IPS DF 6.9 (cell line): ENCODE data around the gene POU2F2.
A peak's percentile ranks its signal among the peaks of the same experiment; 100 is the strongest.

Experiments
- DNase-seq: peaks from one replicate; pipeline ENCODE4 v3.0.0-alpha.2; 2013; ENCODE audit warnings: low read depth, low spot score
- H3K27ac ChIP-seq: one replicate; pipeline ENCODE4 v1.5.1; 2013; ENCODE audit warnings: low read length, control low read depth
- H3K27me3 ChIP-seq: 2 replicates; pipeline ENCODE4 v1.6.1; 2013; ENCODE audit warnings: mild to moderate bottlenecking, low read length; ENCODE audit not compliant: control insufficient read depth, insufficient read depth
- H3K36me3 ChIP-seq: 2 replicates; pipeline ENCODE4 v1.6.1; 2013; ENCODE audit warnings: low read length; ENCODE audit not compliant: control insufficient read depth, insufficient read depth
- H3K4me1 ChIP-seq: 2 replicates; pipeline ENCODE4 v1.6.1; 2013; ENCODE audit warnings: low read length; ENCODE audit not compliant: control insufficient read depth, insufficient read depth
- H3K4me3 ChIP-seq: 2 replicates; pipeline ENCODE4 v1.5.1; 2013; ENCODE audit warnings: mild to moderate bottlenecking, low read length
- H3K9me3 ChIP-seq: 2 replicates; pipeline ENCODE4 v1.6.1; 2013; ENCODE audit warnings: low read length, inconsistent platforms; ENCODE audit not compliant: control insufficient read depth, insufficient read depth
- WGBS: extraction: QIAGEN DNeasy Blood & Tissue Kit; methylation state at CpG from one replicate; pipeline ENCODE4 v1.1.7; 2013; ENCODE audit warnings: mixed read lengths, missing lambda C conversion rate; ENCODE audit not compliant: insufficient read length, insufficient coverage; 5-methylcytosine and 5-hydroxymethylcytosine counted together

POU2F2 gene

DNA sequence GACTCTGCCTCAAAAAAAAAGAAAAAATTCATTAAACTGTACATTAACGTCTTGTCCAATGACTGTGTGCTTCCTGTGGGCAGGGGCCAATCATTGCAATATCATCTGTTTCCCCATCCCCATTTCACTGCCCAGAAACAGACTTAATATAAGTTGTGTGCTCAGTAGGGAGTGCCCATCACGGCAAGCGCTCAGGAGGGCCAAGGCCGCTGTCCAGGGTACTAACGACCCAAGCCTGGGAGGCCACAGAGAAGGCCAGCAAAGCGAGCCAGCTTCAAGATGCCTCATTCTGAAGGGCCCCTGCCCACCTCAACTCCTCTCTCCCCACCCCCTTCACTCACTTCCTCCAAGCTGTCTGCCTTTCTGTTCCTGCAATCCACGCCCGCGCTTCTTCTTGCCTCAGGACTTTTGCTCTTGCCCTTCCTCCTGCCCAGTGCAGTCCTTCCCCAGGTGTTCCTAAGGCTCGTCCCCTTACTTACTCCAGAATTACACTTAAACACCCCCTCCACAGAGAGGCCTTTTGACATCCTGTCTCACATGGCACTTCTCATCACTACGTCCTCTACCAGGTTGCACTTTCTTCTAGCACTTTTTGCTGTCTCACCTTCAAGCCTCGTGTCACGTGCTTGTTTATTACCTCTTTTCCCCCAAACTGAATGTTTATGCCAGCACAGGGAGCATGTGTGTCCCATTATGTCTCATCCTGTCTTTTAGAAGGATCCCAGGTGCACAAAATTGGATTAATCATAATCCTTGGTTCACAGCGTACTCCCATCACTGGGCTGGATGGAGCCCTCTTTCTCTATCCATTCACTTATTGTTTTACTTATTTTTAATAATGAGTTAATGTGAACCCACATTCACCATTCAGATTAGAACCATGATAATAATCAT is 11.3 kb upstream of the POU2F2 start:
- Histone ChIP-seq H3K4me3 (no peak overlapping the region), H3K27ac (no peak overlapping the region), H3K27me3 (no peaks in the 10 kb centered on the region), H3K4me1 (0 out of 2 replicates have a peak, but pooled peaks cover 2% of the 10 kb centered on the region), H3K9me3 (no peaks in the 10 kb centered on the region), H3K36me3 (no peaks in the 10 kb centered on the region)
- WGBS: no CpG with 5 or more reads among the region's 14 CpGs
- DNase-seq: no peak

DNA sequence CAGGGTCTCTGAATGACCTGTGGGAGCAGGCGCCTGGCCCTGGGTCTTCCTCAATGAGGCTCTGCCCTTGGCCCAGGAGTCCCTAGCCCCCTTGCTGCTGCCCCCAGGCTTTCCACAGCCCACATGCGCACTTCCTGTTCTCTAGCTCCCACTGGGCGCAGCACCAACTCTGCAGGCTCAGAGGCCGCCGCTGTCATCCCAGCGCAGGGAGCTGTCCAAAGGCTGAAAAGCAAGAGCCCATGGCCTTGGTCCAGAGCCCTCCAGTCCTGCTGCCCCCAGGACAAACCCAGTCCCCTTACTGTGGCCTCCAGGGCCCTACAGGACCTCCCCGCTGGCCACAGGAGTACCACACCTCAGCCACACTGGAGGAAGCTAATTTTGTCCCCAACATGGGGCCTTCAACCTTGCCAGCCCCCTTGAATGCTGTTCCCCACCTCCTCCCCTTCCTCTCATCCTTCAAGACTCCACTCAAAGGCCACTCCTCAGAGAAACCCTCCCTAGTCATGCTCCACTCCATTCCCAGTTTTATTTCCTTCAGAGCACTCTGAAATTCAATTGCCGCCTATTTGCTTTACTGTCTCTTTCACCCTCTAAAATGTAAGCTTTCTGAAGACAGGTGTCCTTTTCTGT is 8.0 kb upstream of the POU2F2 start:
- Histone ChIP-seq H3K27ac (no peak overlapping the region), H3K9me3 (no peaks in the 10 kb centered on the region), H3K4me3 (no peak overlapping the region), H3K36me3 (no peaks in the 10 kb centered on the region), H3K4me1 (0 out of 2 replicates have a peak, but pooled peaks cover 2% of the 10 kb centered on the region), H3K27me3 (no peaks in the 10 kb centered on the region)
- no CpG with 5 or more reads among the region's 8 CpGs for WGBS
- DNase-seq: no peak

DNA sequence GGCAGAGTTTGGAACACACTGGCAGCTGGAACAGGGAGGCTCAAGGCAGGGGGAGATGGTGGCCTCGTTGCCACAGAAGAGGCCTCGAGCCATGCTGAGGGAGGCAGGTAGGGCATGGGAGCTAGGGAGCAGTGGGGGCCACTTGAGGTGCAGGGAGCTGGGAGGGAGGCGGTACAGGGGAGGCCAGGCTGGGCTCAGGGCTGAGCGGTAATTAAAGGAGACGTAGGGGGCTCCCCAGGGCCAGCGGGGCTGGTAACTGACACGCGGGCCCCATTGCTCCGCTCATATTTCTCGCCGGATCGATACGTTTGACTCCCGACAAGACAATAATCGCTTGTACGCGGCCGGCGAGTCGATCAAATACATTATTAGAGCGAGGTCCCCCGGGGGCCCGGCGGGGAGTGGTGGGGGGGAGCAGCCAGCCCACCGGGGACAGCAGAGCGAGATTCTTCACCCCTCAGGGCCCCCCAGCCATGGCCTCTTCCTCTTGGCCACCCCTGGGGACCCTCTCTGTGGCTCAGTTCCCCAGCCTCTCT is 2.4 kb upstream of the POU2F2 start:
- WGBS: no CpG with 5 or more reads among the region's 26 CpGs
- Histone ChIP-seq H3K9me3 (no peaks in the 10 kb centered on the region), H3K36me3 (no peaks in the 10 kb centered on the region), H3K4me3 (no peak overlapping the region), H3K4me1 (peaks cover 5% of the 10 kb centered on the region; the same call in 1 of the 2 replicates), H3K27me3 (no peaks in the 10 kb centered on the region; the same call in 1 of the 2 replicates), H3K27ac (no peak overlapping the region)
- DNase-seq: no peak

DNA sequence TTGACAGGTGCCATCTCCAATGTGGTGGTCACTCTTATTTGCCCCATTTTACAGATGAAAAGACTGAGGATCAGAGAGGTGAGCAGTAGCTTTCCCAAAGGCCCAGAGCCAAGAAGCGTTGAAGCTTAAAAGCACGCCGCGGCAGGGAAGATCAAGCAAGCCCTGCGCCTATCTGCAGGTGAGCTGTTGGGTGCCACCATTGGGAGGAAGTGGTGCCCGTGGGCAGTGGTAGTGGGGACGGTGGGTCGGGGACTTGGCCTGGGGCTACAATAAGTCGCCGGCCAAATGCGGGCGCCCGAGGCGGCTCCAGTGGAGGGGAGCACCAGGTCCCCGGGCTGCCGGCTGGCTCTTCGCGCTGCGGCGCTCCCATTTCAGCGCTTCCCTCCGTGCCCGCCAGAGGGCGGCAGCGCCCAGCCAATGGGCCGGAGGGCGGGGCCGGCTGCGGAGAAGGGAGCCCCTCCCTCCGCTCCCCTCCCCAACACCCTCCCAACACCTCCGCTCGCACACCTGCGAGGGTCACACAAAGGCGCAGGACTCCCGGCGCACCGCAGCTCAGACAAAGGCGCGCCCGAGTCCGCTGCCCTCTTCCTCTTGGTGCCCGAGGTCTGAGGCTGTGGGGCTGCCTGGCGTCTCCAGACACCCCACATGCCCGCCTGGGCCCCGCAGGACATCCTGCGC is 744 bp upstream of the POU2F2 start:
- no peak for DNase-seq

GRCh38 chr19:42131149-42132029 is 857 bp downstream of the POU2F2 start:
- Histone ChIP-seq H3K4me1 (peaks cover 5% of the 10 kb centered on the region; the same call in 1 of the 2 replicates), H3K36me3 (no peaks in the 10 kb centered on the region), H3K27me3 (no peaks in the 10 kb centered on the region; the same call in 1 of the 2 replicates), H3K9me3 (no peaks in the 10 kb centered on the region), H3K27ac (no peak overlapping the region), H3K4me3 (no peak overlapping the region)
- no CpG with 5 or more reads among the region's 6 CpGs for WGBS
- DNase-seq: no peak

More for the DNA sequence above, 744 bp upstream of the POU2F2 start:
- Histone ChIP-seq H3K27me3 (no peaks in the 10 kb centered on the region; the same call in 1 of the 2 replicates), H3K4me1 (peaks cover 5% of the 10 kb centered on the region; the same call in 1 of the 2 replicates), H3K36me3 (no peaks in the 10 kb centered on the region), H3K9me3 (no peaks in the 10 kb centered on the region), H3K4me3 (peak overlapping the region; percentile 39; the same call in 1 of the 2 replicates), H3K27ac (no peak overlapping the region)
- no CpG with 5 or more reads among the region's 46 CpGs for WGBS

DNA sequence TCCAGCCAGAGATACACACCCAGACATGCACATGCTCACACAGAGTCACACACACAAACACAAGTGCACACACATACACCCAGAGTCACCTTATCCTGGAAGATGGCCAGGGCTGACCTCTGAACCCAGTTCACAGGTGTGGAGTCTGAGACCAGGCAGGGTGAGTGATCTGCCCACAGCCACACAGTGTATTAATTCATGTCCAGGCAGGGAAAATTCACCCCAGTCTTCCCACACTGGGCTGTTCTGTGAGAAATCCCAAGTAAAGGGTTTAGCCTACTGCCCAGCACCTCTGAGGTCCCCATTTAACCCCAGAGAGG is 2.0 kb downstream of the POU2F2 start:
- Histone ChIP-seq H3K4me3 (no peak overlapping the region), H3K27me3 (no peaks in the 10 kb centered on the region; the same call in 1 of the 2 replicates), H3K27ac (no peak overlapping the region), H3K9me3 (no peaks in the 10 kb centered on the region), H3K36me3 (no peaks in the 10 kb centered on the region), H3K4me1 (peaks cover 6% of the 10 kb centered on the region; the same call in 1 of the 2 replicates)
- DNase-seq: no peak

DNA sequence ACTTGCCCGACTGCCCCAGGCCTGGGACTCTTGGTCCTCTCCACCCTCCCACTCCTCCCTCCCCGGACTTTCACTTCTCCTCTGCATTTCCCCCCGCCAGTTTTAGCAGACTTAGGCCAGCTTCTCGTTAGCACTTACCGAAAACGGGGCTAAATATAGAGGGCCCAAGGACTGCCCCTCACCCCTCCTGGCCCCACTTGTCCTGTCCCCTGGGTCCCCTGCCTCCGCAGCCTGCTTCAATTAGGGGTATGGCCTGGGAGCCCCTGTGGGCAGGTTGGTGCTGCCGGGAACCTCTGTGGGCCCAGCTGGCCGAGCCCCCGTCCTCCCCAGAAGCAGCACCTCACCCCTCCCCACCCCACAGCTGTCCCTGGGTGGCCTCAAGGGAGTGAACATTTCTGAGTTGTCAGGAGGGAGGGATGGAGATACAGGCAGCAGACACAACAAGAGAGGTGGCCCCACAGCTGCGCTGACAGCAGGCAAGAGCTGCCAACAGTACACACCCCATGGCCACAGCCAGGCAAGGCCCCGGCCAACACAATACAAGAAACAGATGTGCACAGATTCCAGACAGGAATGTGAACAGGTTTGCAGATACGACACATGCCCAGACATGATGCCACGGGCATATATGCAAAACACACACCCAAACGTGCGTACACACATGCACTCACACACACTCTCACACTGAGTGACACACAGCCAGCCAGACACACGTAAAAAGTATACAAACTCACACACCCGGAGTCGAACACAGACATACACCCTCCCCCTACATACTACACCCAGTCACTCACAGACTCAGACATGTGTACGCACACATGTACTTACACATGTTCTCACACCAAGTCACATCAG is 2.6 kb downstream of the POU2F2 start:
- Histone ChIP-seq H3K4me1 (peaks cover 6% of the 10 kb centered on the region; the same call in 1 of the 2 replicates), H3K27ac (no peak overlapping the region), H3K36me3 (no peaks in the 10 kb centered on the region), H3K4me3 (no peak overlapping the region), H3K9me3 (no peaks in the 10 kb centered on the region), H3K27me3 (no peaks in the 10 kb centered on the region; the same call in 1 of the 2 replicates)
- DNase-seq: no peak
- WGBS: no CpG with 5 or more reads among the region's 20 CpGs

GRCh38 chr19:42126574-42126973 is 5.7 kb downstream of the POU2F2 start:
- DNase-seq: no peak
- no peaks in the 10 kb centered on the region for H3K9me3 ChIP-seq
- no peaks in the 10 kb centered on the region for H3K36me3 ChIP-seq
- H3K27me3 ChIP-seq: no peaks in the 10 kb centered on the region
- H3K4me3 ChIP-seq: no peak overlapping the region
- WGBS: no CpG with 5 or more reads among the region's 5 CpGs
- H3K27ac ChIP-seq: no peak overlapping the region
- peaks cover 2% of the 10 kb centered on the region; the same call in 1 of the 2 replicates for H3K4me1 ChIP-seq

GRCh38 chr19:42125536-42125935 is 6.7 kb downstream of the POU2F2 start:
- DNase-seq: no peak
- H3K27ac ChIP-seq: no peak overlapping the region
- H3K4me1 ChIP-seq: peaks cover 2% of the 10 kb centered on the region; the same call in 1 of the 2 replicates

More at GRCh38 chr19:42125536-42125935, 6.7 kb downstream of the POU2F2 start:
- no peaks in the 10 kb centered on the region for H3K9me3 ChIP-seq
- no CpG with 5 or more reads among the region's 6 CpGs for WGBS
- no peaks in the 10 kb centered on the region for H3K27me3 ChIP-seq
- H3K4me3 ChIP-seq: no peak overlapping the region
- H3K36me3 ChIP-seq: no peaks in the 10 kb centered on the region
